Tibial nerve (tissue), 3 donors: ENCODE data around the gene PTPRF.

ENCODE experiments used
- POLR2A ChIP-seq, 2 donors: fragments of 450-650 bp; IDR thresholded peaks; one replicate each; pipeline ENCODE4 v1.6.1; 2017; ENCODE audit warnings: antibody characterized with exemption in 2 of 2, mild to moderate bottlenecking in 2 of 2, moderate library complexity in 2 of 2
- TF ChIP-seq, protein P1 (sequence below), 5 experiments: fragments of 200-600 bp in 3 of 5; fragments of 450-650 bp in 2 of 5; sonication (generic) in 3 of 5; IDR thresholded peaks; one replicate each; pipeline ENCODE4 v1.5.1; 2016 to 2019; ENCODE audit warnings: antibody characterized with exemption in 5 of 5, mild to moderate bottlenecking in 3 of 5, moderate library complexity in 2 of 5

DNA sequence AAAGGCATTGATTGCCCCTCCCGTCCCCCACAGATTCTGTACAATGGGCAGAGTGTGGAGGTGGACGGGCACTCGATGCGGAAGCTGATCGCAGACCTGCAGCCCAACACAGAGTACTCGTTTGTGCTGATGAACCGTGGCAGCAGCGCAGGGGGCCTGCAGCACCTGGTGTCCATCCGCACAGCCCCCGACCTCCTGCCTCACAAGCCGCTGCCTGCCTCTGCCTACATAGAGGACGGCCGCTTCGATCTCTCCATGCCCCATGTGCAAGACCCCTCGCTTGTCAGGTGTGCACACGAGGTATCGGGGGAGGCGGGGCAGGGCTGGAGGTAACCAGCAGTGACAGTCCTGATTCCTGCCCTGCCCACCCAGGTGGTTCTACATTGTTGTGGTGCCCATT, 74.5 kb downstream of the PTPRF start:
- TF ChIP-seq, protein P1, sequence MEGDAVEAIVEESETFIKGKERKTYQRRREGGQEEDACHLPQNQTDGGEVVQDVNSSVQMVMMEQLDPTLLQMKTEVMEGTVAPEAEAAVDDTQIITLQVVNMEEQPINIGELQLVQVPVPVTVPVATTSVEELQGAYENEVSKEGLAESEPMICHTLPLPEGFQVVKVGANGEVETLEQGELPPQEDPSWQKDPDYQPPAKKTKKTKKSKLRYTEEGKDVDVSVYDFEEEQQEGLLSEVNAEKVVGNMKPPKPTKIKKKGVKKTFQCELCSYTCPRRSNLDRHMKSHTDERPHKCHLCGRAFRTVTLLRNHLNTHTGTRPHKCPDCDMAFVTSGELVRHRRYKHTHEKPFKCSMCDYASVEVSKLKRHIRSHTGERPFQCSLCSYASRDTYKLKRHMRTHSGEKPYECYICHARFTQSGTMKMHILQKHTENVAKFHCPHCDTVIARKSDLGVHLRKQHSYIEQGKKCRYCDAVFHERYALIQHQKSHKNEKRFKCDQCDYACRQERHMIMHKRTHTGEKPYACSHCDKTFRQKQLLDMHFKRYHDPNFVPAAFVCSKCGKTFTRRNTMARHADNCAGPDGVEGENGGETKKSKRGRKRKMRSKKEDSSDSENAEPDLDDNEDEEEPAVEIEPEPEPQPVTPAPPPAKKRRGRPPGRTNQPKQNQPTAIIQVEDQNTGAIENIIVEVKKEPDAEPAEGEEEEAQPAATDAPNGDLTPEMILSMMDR (IDR thresholded peaks at IDR 0.05): no peak
- no peak for TF ChIP-seq POLR2A (IDR thresholded peaks at IDR 0.05)
